Muscle of arm (tissue), 12 donors: ENCODE measurements around the gene LANCL2. TPM values are rescaled to one million over a fixed set of nuclear protein-coding genes. Genes with fewer than 3 reads are reported as not detected.
"Not testable (repeated sequence)": the region's sequence is repeated elsewhere in the genome, so short reads cannot be mapped to it uniquely, and the experiment has no call there.

Experiments
- DNase-seq: peaks from one replicate; pipeline ENCODE4 v3.0.0-alpha.2; 2013
- polyA plus RNA-seq, 12 donors: library from polyadenylated mRNA; unstranded; fragments of 120-200 nt; gene quantifications; one replicate each; pipeline ENCODE4 v1.2.1, GENCODE V29; 2013; ENCODE audit not compliant: insufficient read length in 12 of 12

LANCL2 gene
- polyA plus RNA-seq, 12 donors, result 16.6 to 21.3 (median 18.5) TPM; not detected in 1

DNA sequence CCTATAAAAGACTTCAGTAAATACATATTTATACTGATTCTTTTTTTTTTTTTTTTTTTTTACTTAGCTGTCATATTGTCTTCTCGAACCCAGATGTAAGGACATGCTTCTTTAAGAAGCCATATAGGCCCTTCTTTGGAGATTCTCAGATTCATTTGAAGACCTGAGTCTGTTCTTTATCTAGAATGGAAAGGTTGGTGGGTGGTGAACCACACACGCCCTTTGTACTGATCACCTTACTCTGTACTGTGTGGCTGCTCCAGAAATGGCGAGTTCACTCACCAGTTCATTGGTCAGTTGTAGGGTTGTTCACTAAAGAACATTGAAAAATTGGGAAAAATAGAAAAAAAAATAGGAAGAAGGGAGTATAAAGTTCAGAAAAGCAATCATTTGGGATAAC is 32.5 kb downstream of the LANCL2 start:
- no peak for DNase-seq

DNA sequence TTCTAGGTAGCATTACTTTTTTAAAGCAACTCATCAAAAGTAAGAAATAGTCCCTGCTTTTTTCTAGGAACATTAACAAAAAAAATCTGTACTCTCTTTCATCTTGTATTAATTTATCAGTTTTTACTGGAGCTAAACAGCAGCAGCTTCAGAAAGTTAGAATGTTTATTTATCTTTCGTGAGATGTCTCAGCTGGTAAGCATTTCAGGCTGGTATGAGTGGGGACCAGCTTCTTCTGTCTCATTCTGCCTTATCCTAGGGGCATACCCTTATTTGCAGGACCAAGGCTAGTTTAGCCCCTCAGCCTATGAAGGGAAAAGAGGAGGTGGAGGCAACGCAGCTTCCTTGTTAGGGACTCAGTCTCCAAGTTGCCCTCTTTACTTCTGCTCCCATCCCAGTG is 35.1 kb downstream of the LANCL2 start:
- no peak for DNase-seq

GRCh38 chr7:55402506-55402905 is 37.4 kb downstream of the LANCL2 start:
- not testable (repeated sequence) for DNase-seq

GRCh38 chr7:55405856-55406541 is 40.9 kb downstream of the LANCL2 start:
- no peak for DNase-seq

DNA sequence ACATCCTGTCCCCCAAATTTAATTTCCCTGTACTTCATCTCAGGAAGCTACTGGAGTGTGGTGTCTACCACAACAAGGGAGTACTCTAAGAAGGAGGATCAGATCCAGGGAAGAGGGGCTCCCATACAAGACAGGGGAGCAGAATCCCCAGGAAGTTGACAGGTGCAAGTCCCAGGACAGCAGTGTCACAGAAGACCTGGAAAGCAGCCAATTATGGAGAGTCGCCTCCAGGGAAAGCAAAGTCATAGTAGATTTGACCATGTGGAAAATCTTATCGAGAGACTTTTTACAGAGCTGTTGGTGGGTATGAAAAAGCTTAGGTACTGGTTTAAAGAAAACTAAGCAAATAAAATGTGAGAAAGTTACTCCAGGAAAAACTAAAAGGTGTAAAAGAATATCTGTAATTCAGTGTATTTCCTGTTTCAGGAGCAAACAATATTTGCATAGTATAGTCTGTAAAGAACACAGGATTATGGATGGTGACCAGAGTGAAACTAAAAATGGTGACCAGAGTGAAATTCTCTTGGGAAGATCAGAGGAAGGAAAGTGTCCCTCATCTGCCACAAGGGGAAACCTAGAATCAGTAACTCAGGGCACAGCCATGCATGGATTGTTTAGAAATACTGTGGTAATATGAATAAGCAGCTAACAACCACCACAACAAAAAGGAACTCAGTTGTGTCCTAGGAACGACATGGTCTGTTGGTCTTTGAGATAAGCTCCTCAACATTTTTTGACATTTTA is 44.5 kb downstream of the LANCL2 start:
- DNase-seq, result no peak

DNA sequence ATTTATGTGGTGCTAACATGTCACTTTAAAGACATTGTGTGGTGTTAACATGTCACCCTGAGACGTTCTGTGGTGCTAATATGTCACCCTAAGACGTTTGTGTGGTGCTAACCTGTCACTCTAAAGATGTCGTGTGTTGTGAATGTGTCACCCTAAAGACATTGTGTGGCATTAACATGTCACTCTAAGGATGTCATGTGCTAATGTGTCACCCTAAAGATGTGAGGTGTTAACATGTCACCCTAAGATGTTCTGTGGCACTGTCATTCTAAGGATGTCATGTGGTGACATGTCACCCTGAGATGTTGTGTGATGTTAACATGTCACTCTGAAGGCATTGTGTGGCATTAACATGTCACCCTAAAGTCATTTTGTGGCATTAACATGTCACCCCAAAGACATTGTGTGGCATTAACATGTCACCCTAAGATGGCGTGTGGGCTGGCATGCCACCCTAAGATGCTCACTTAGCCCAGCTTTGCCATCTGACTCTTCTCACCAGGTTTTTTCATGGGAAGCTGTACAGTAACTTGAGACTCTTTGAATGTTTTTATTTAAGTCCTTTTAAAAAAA is 45.6 kb downstream of the LANCL2 start:
- no peak for DNase-seq

DNA sequence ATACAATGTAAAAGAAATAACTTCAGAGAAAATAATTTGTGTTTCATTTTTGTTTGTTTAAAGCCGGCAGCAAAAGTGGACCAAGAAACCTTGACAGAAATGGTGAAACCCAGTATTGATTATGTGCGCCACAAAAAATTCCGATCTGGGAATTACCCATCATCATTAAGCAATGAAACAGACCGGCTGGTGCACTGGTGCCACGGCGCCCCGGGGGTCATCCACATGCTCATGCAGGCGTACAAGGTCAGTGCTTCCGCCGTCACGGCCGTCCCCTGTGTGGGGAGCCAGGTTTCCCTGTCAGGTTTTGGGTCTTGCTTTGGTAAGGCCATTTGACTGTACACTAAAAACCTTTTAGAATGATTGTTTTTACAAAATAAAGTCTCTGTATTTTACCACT is 46.7 kb downstream of the LANCL2 start:
- no peak for DNase-seq

DNA sequence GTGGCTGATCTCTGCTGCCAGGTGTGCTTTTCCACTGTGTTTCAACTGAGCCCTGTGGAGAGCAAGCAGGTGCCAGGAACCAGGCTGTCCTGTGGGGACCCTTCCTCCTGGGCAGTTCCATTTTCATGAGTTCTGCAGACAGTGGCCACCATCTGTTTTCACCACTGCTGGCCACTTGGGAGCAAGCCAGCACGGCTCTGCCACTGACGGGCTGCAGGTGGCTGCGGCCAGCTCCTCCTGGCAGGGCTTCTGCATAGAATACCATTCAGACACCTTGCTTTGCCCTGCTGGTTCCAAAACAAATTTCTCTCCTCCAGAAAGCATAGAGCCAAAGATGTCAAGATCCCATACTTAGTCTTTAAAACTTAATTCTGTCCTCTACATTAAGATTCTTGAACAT is 48.3 kb downstream of the LANCL2 start:
- DNase-seq, result no peak

- peak; percentile 71 for DNase-seq
Observed at GRCh38 chr7:55415173-55415778, 50.1 kb downstream of the LANCL2 start.

DNA sequence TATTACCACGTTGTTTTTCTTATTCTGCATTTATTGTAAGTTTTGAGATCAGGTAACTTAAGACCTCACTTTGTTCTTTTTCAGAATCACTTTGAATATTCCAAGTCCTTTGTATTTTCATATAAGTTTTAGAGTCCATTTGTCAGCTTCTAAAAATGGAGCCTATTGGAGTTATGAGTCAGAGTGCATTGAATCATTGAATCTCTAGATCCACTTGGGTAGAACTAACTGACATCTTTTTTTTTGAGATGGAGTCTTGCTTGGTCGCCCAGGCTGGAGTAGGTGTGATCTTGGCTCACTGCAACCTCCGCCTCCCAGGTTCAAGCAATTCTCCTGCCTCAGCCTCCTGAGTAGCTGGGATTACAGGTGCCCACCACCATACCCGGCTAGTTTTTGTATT is 52.3 kb downstream of the LANCL2 start:
- DNase-seq, result not testable (repeated sequence)

GRCh38 chr7:55420530-55420929 is 55.4 kb downstream of the LANCL2 start:
- no peak for DNase-seq

- DNase-seq, result no peak
Observed at GRCh38 chr7:55423277-55423711, 58.2 kb downstream of the LANCL2 start.

- no peak for DNase-seq
Observed at GRCh38 chr7:55423891-55424290, 58.8 kb downstream of the LANCL2 start.

- DNase-seq, result no peak
Observed at GRCh38 chr7:55425141-55425752, 60.1 kb downstream of the LANCL2 start.

- no peak for DNase-seq
Observed at GRCh38 chr7:55426676-55427075, 61.5 kb downstream of the LANCL2 start.

GRCh38 chr7:55427342-55427741 is 62.2 kb downstream of the LANCL2 start:
- DNase-seq, result no peak

GRCh38 chr7:55427800-55428199 is 62.7 kb downstream of the LANCL2 start:
- DNase-seq, result peak; percentile 69

GRCh38 chr7:55429835-55430499 is 64.8 kb downstream of the LANCL2 start:
- DNase-seq, result no peak

DNA sequence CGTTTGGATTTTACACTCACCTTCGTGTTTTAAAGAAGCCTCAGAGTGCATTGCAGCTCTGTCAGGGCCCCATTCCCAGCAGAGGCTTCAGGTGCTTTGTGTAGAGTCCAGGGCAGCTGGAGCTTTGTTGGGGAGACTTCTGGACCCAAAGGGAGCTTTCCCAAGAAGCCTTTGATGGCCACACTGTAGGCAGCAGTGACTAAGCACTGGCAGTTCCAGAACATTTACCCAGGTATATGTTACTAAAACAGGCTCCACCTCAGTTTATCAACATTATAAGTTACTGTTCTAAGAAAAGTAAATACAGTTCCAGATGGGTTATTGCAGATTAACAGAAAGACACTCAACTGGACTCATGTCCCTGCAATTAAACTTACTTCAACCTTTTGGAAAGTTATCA is 66.8 kb downstream of the LANCL2 start:
- DNase-seq, result no peak

DNA sequence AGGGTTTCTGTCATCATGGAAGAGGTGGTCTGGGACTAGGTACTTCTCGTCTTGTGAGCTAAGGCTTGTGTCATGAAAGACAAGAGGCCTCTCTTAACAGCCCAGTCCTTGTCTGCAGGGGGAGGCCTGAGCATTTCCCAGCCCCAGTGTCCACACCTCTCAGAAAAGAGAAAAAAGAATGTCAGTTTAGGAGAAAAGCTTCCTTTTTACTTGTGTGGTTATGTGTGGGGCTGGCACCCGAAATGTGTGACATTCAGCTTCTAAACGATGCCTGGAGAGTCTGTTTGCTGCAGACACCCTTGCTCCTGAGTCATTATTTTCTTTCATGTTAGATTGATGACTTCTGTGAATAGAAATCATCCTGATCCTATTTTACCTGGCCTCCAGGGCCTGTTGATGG is 67.4 kb downstream of the LANCL2 start:
- no peak for DNase-seq

DNA sequence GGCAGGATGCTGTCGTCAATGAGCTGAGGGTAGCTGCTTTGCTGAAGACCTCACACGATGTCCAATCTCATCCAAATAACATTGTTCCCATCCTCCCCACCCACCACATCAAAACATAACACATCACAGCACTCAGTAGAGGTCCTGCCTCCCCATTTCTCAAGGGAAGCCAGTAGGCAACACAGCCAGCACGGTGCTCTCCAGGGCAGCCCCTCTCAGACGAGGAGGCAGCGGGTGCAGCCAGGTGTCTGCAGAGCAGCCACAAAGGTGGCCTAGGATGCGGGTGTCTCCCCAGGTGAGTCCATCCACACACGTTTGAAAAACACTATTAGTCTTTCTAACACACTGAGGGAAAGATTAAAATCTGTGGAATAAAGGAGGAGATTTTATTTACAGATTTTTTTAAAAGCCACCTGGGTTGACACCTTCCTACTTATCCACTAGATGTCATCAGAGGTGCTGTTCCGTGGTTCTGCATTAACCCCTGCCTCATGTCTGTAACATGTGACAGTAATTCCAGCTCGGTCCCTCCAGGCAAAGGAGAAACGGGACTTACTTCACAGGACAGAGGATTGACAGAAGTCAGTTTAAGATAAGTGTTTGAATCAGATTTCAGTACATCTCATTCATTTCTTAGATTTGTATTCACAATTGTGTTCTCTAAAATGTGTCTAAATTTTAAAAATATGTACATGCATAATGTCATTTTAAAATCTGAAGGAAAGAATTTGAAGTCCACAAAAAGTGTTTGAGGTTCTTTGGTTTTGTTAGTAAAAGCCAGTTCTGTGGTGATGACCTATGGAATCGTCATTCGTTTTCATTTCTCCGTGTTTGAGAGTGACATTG is 68.0 kb downstream of the LANCL2 start:
- DNase-seq, result no peak
